ENCODE results near the gene DYRK3.

The DYRK3 gene

GRCh38 chr1:206590025-206590758, 45.1 kb upstream of the DYRK3 start:
- Mint-ChIP-seq H3K27ac (peak overlapping the region; percentile 64 to 72 (median 70)), H3K36me3 (ENCODE audit: low read depth) (peaks cover 59% of the 10 kb centered on the region), H3K4me1 (peaks cover 58% of the 10 kb centered on the region), H3K27me3 (ENCODE audit: low read depth) (peaks cover 3% of the 10 kb centered on the region), H3K9me3 (no peaks in the 10 kb centered on the region), H3K4me3 (peak overlapping the region in 1 of 3 experiments; percentile 15)
- TF ChIP-seq CTCF (IDR thresholded peaks at IDR 0.05; ENCODE audit: unreplicated experiment in 3 of 3), result peak in 2 of 3 experiments; percentile 22 to 28

- TF ChIP-seq CTCF (IDR thresholded peaks at IDR 0.05; ENCODE audit: unreplicated experiment in 3 of 3), result no peak
- H3K9me3 Mint-ChIP-seq, result no peaks in the 10 kb centered on the region
- peaks cover 3% of the 10 kb centered on the region for H3K27me3 Mint-ChIP-seq (ENCODE audit: low read depth)
- H3K36me3 Mint-ChIP-seq (ENCODE audit: low read depth), result peaks cover 68% of the 10 kb centered on the region
- peak overlapping the region; percentile 45 to 70 (median 62) for H3K27ac Mint-ChIP-seq
- H3K4me3 Mint-ChIP-seq, result no peak overlapping the region
- peaks cover 58% of the 10 kb centered on the region for H3K4me1 Mint-ChIP-seq
These were observed 44.1 kb upstream of the DYRK3 start for GRCh38 chr1:206591226-206591625.

- peaks cover 3% of the 10 kb centered on the region for H3K27me3 Mint-ChIP-seq (ENCODE audit: low read depth)
- no peaks in the 10 kb centered on the region for H3K9me3 Mint-ChIP-seq
- H3K36me3 Mint-ChIP-seq (ENCODE audit: low read depth), result peaks cover 70% of the 10 kb centered on the region
- peaks cover 58% of the 10 kb centered on the region for H3K4me1 Mint-ChIP-seq
- TF ChIP-seq CTCF (IDR thresholded peaks at IDR 0.05; ENCODE audit: unreplicated experiment in 3 of 3), result no peak
- peak overlapping the region; percentile 29 to 82 (median 68) for H3K27ac Mint-ChIP-seq
- H3K4me3 Mint-ChIP-seq, result no peak overlapping the region
These were observed 43.6 kb upstream of the DYRK3 start for GRCh38 chr1:206591696-206592095.

GRCh38 chr1:206593351-206593925, 41.9 kb upstream of the DYRK3 start:
- no peaks in the 10 kb centered on the region for H3K9me3 Mint-ChIP-seq
- peaks cover 3% of the 10 kb centered on the region for H3K27me3 Mint-ChIP-seq (ENCODE audit: low read depth)
- TF ChIP-seq CTCF (IDR thresholded peaks at IDR 0.05; ENCODE audit: unreplicated experiment in 3 of 3), result no peak
- H3K36me3 Mint-ChIP-seq (ENCODE audit: low read depth), result peaks cover 77% of the 10 kb centered on the region
- H3K4me3 Mint-ChIP-seq, result no peak overlapping the region
- H3K27ac Mint-ChIP-seq, result no peak overlapping the region
- peaks cover 42% of the 10 kb centered on the region for H3K4me1 Mint-ChIP-seq

- peaks cover 77% of the 10 kb centered on the region for H3K36me3 Mint-ChIP-seq (ENCODE audit: low read depth)
- peaks cover 20% of the 10 kb centered on the region for H3K4me1 Mint-ChIP-seq
- H3K4me3 Mint-ChIP-seq, result no peak overlapping the region
- TF ChIP-seq CTCF (IDR thresholded peaks at IDR 0.05; ENCODE audit: unreplicated experiment in 3 of 3), result no peak
- H3K27me3 Mint-ChIP-seq (ENCODE audit: low read depth), result no peaks in the 10 kb centered on the region
- no peak overlapping the region for H3K27ac Mint-ChIP-seq
- H3K9me3 Mint-ChIP-seq, result no peaks in the 10 kb centered on the region
These were observed 39.6 kb upstream of the DYRK3 start for GRCh38 chr1:206595581-206596318.

Data from nephron (organoid).